GM18508 (cell line): ENCODE results near the gene ATXN3.

ENCODE experiments used
- ATAC-seq: cut with Tn5 transposase; IDR thresholded peaks from one replicate; pipeline ENCODE4 v1.9.1; 2021; ENCODE audit warnings: moderate number of reproducible peaks; ENCODE audit not compliant: insufficient read depth, unreplicated experiment

ATXN3 gene

GRCh38 chr14:92106143-92106926, at the start of gene ATXN3:
ATXN3 (minus strand) TSS chr14:92106582; CDS start chr14:92106552, 30 bp downstream.
- ATAC-seq = peak; percentile 62

- no peak for ATAC-seq
These were observed 48.0 kb upstream of the ATXN3 start for GRCh38 chr14:92154283-92154942.

- ATAC-seq = no peak
These were observed 47.2 kb upstream of the ATXN3 start for GRCh38 chr14:92153581-92153980.

- ATAC-seq = no peak
These were observed 38.3 kb upstream of the ATXN3 start for GRCh38 chr14:92144708-92145107.

GRCh38 chr14:92143962-92144361, 37.6 kb upstream of the ATXN3 start:
- ATAC-seq = no peak

- no peak for ATAC-seq
These were observed 36.9 kb upstream of the ATXN3 start for GRCh38 chr14:92143309-92143708.

- ATAC-seq = no peak
These were observed 28.9 kb upstream of the ATXN3 start for GRCh38 chr14:92135269-92135668.

- ATAC-seq = no peak
These were observed 28.1 kb upstream of the ATXN3 start for GRCh38 chr14:92134456-92134855.

GRCh38 chr14:92122761-92123160, 16.4 kb upstream of the ATXN3 start:
- no peak for ATAC-seq

GRCh38 chr14:92122351-92122677, 15.9 kb upstream of the ATXN3 start:
- no peak for ATAC-seq

- peak; percentile 52 for ATAC-seq
These were observed 15.4 kb upstream of the ATXN3 start, which contains the start of the genes CPSF2 and NDUFB1 for GRCh38 chr14:92121670-92122350. CPSF2 (plus strand) TSS chr14:92121969; CDS start chr14:92130985, 9,016 bp downstream. NDUFB1 (minus strand) TSS chr14:92121706; CDS start chr14:92117637, 4,069 bp downstream.

GRCh38 chr14:92121207-92121669, 14.9 kb upstream of the ATXN3 start:
- no peak for ATAC-seq

- no peak for ATAC-seq
These were observed 3.1 kb upstream of the ATXN3 start for GRCh38 chr14:92109490-92109889.

GRCh38 chr14:92108345-92109254, 2.2 kb upstream of the ATXN3 start:
- ATAC-seq = no peak

GRCh38 chr14:92105893-92106142, 564 bp downstream of the ATXN3 start:
- no peak for ATAC-seq

- no peak for ATAC-seq
These were observed 1.1 kb downstream of the ATXN3 start for GRCh38 chr14:92105073-92105892.

GRCh38 chr14:92103363-92103989, 2.9 kb downstream of the ATXN3 start:
- no peak for ATAC-seq

GRCh38 chr14:92099802-92100201, 6.6 kb downstream of the ATXN3 start:
- no peak for ATAC-seq

GRCh38 chr14:92093320-92093719, 13.1 kb downstream of the ATXN3 start:
- no peak for ATAC-seq
